Stimulated activated CD4-positive, alpha-beta T cell treated with anti-CD3 and anti-CD28 coated beads, Interleukin-1b, Interleukin-23, amount 100 ng/mL, for 1 hour (primary cell): ENCODE measurements around the gene ADGRD2.

Experiments
- DNase-seq, 2 donors: peaks; one replicate each; pipeline ENCODE4 v3.0.0-alpha.2; 2020; ENCODE audit warnings: low read depth in 2 of 2

Gene ADGRD2

GRCh38 chr9:124496463-124496862 lies 46.2 kb downstream of the ADGRD2 start:
- no peak for DNase-seq

GRCh38 chr9:124497441-124497840 lies 47.2 kb downstream of the ADGRD2 start:
- DNase-seq, result no peak

GRCh38 chr9:124498040-124498439 lies 47.8 kb downstream of the ADGRD2 start:
- DNase-seq, result no peak

GRCh38 chr9:124498499-124499146 lies 48.4 kb downstream of the ADGRD2 start:
- DNase-seq, result no peak

GRCh38 chr9:124499216-124499615 lies 49.0 kb downstream of the ADGRD2 start:
- DNase-seq, result no peak

- no peak for DNase-seq
Measured at GRCh38 chr9:124500028-124500795, 50.0 kb downstream of the ADGRD2 start.

- no peak for DNase-seq
Measured at GRCh38 chr9:124500796-124501611, 50.8 kb downstream of the ADGRD2 start.

- no peak for DNase-seq
Measured at GRCh38 chr9:124501771-124502320, 51.6 kb downstream of the ADGRD2 start.

GRCh38 chr9:124502711-124503702 lies 52.8 kb downstream of the ADGRD2 start:
- no peak for DNase-seq

GRCh38 chr9:124503713-124504529 lies 53.7 kb downstream of the ADGRD2 start:
- no peak for DNase-seq

- DNase-seq, result no peak
Measured at GRCh38 chr9:124504530-124505005, 54.3 kb downstream of the ADGRD2 start.

- DNase-seq, result no peak
Measured at GRCh38 chr9:124505006-124505900, 55.0 kb downstream of the ADGRD2 start.

GRCh38 chr9:124505901-124506346 lies 55.7 kb downstream of the ADGRD2 start:
- DNase-seq, result no peak

GRCh38 chr9:124506433-124506832 lies 56.2 kb downstream of the ADGRD2 start:
- no peak for DNase-seq

- DNase-seq, result no peak
Measured at GRCh38 chr9:124506931-124507879, 57.0 kb downstream of the ADGRD2 start, which contains the start of gene NR5A1. Gene NR5A1 (minus strand): TSS chr9:124507399. CDS start chr9:124503395, 4,004 bp downstream.

- DNase-seq, result no peak
Measured at GRCh38 chr9:124507880-124508423, 57.7 kb downstream of the ADGRD2 start.
